ENCODE results near the gene DYRK4.

Gene DYRK4

GRCh38 chr12:4566474-4566873 lies 4.5 kb downstream of the DYRK4 start:
- DNase-seq = no peak

GRCh38 chr12:4567073-4567881 lies 5.3 kb downstream of the DYRK4 start:
- peak in 1 of 2 donors; percentile 65 for DNase-seq

- DNase-seq = no peak
Observed at GRCh38 chr12:4569261-4569660, 7.3 kb downstream of the DYRK4 start.

GRCh38 chr12:4572680-4573079 lies 10.7 kb downstream of the DYRK4 start:
- DNase-seq = no peak

- DNase-seq = peak in 1 of 2 donors; percentile 64
Observed at GRCh38 chr12:4579305-4580102, 17.5 kb downstream of the DYRK4 start.

GRCh38 chr12:4580281-4580688 lies 18.3 kb downstream of the DYRK4 start:
- no peak for DNase-seq

GRCh38 chr12:4584281-4584680 lies 22.3 kb downstream of the DYRK4 start:
- no peak for DNase-seq

GRCh38 chr12:4584896-4585295 lies 22.9 kb downstream of the DYRK4 start:
- DNase-seq = no peak

- DNase-seq = no peak
Observed at GRCh38 chr12:4586500-4586899, 24.5 kb downstream of the DYRK4 start.

GRCh38 chr12:4587108-4587507 lies 25.1 kb downstream of the DYRK4 start:
- DNase-seq = no peak

GRCh38 chr12:4588916-4589315 lies 26.9 kb downstream of the DYRK4 start:
- DNase-seq = no peak

GRCh38 chr12:4589941-4590340 lies 27.9 kb downstream of the DYRK4 start:
- DNase-seq = no peak

GRCh38 chr12:4591180-4591687 lies 29.2 kb downstream of the DYRK4 start:
- no peak for DNase-seq

GRCh38 chr12:4595881-4596280 lies 33.9 kb downstream of the DYRK4 start:
- DNase-seq = no peak

- no peak for DNase-seq
Observed at GRCh38 chr12:4603421-4603820, 41.4 kb downstream of the DYRK4 start.

- no peak for DNase-seq
Observed at GRCh38 chr12:4603946-4604345, 41.9 kb downstream of the DYRK4 start.

- peak; percentile 61 to 75 for DNase-seq
Observed at GRCh38 chr12:4604684-4605193, 42.7 kb downstream of the DYRK4 start.

GRCh38 chr12:4607056-4607455 lies 45.0 kb downstream of the DYRK4 start:
- DNase-seq = no peak

- no peak for DNase-seq
Observed at GRCh38 chr12:4609071-4609470, 47.1 kb downstream of the DYRK4 start.

GRCh38 chr12:4610481-4610880 lies 48.5 kb downstream of the DYRK4 start:
- no peak for DNase-seq

- DNase-seq = no peak
Observed at GRCh38 chr12:4615667-4616066, 53.7 kb downstream of the DYRK4 start.

GRCh38 chr12:4621511-4621910 lies 59.5 kb downstream of the DYRK4 start:
- no peak for DNase-seq

GRCh38 chr12:4626543-4626942 lies 64.5 kb downstream of the DYRK4 start:
- DNase-seq = no peak

- DNase-seq = no peak
Observed at GRCh38 chr12:4628406-4628805, 66.4 kb downstream of the DYRK4 start.
